GM12878 (cell line): ENCODE data around the gene COX4I2. TPM values are rescaled to one million over a fixed set of nuclear protein-coding genes. Genes with fewer than 3 reads are reported as not detected.

ENCODE experiments used
- ATAC-seq: fragments of 200-7000 bp; cut with Tn5 transposase; 3 replicates; pipeline ENCODE4 v1.9.1; 2020; ENCODE audit warnings: mild to moderate bottlenecking, moderate library complexity
- BruUV-seq: library from RNA; stranded (reverse); fragments of 400-500 nt; replicated peaks from 2 replicates; lab custom pipeline; 2021; lab: Mats Ljungman, UMichigan
- CTCF ChIA-PET: fragments of 300-600 bp; sonication (Branson Sonifier 250); formaldehyde crosslinking; extraction: SDS; loops from one replicate; lab custom pipeline; 2021; ENCODE audit warnings: inconsistent platforms; lab: Yijun Ruan, JAX
- POLR2A ChIA-PET: fragments of 350-600 bp; formaldehyde crosslinking; extraction: SDS; loops from one replicate; lab custom pipeline; 2021; ENCODE audit warnings: inconsistent platforms; lab: Charles Lee
- RAD21 ChIA-PET: fragments of 300-600 bp; sonication (Branson Sonifier 250); formaldehyde crosslinking; loops from one replicate; lab custom pipeline; 2023; ENCODE audit warnings: antibody characterized with exemption; ENCODE audit not compliant: unreplicated experiment; lab: Charles Lee
- SMC1A ChIA-PET: fragments of 300-600 bp; sonication (Branson Sonifier 250); formaldehyde crosslinking; loops from one replicate; lab custom pipeline; 2023; ENCODE audit not compliant: unreplicated experiment, uncharacterized antibody; lab: Charles Lee
- DNase-seq: peaks from one replicate; pipeline ENCODE4 v3.0.0-alpha.2; 2011; ENCODE audit warnings: low read depth, low spot score
- FAIRE-seq: peaks from 3 replicates; lab custom pipeline; 2011; peaks lifted over from hg19 to GRCh38; lab: Jason Lieb, UNC
- H2AFZ ChIP-seq: 2 replicates; pipeline ENCODE4 v1.6.0; 2011; ENCODE audit warnings: low read depth, low read length, control low read depth; ENCODE audit not compliant: control insufficient read depth
- H3K27ac ChIP-seq: 2 replicates; pipeline ENCODE4 v1.5.1; 2011; ENCODE audit warnings: control low read depth; ENCODE audit not compliant: control insufficient read depth, insufficient read depth
- H3K27me3 ChIP-seq, 2 experiments: replicated peaks in 1 of 2; 2 replicates each; pipeline versions ENCODE4 v1.6.0 to v1.6.1; 2011; ENCODE audit warnings: low read length in 1 of 2; ENCODE audit not compliant: control insufficient read depth in 2 of 2, insufficient read depth in 2 of 2
- H3K36me3 ChIP-seq, 2 experiments: 2 replicates each; pipeline ENCODE4 v1.5.1; 2011; ENCODE audit warnings: low read length in 1 of 2; ENCODE audit not compliant: control insufficient read depth in 2 of 2, insufficient read depth in 2 of 2
- H3K4me1 ChIP-seq: 2 replicates; pipeline ENCODE4 v1.6.1; 2011; ENCODE audit warnings: mild to moderate bottlenecking, low read length, moderate library complexity, mixed read lengths; ENCODE audit not compliant: control insufficient read depth, insufficient read depth
- H3K4me2 ChIP-seq: 2 replicates; pipeline ENCODE4 v1.6.0; 2011; ENCODE audit warnings: control low read depth; ENCODE audit not compliant: control insufficient read depth, insufficient read depth
- H3K4me3 ChIP-seq: fragments of 200-600 bp; sonication (generic); 2 replicates; pipeline ENCODE4 v1.5.1; 2016
- H3K79me2 ChIP-seq: 2 replicates; pipeline ENCODE4 v1.6.0; 2011; ENCODE audit warnings: low read length; ENCODE audit not compliant: control insufficient read depth, insufficient read depth
- H3K9ac ChIP-seq: 2 replicates; pipeline ENCODE4 v1.8.0; 2011; ENCODE audit warnings: low read length, control low read depth, mixed read lengths; ENCODE audit not compliant: control insufficient read depth, insufficient read depth
- H3K9me3 ChIP-seq: replicated peaks from 3 replicates; pipeline ENCODE4 v1.5.1; 2011; ENCODE audit warnings: mild to moderate bottlenecking, low read length; ENCODE audit not compliant: control insufficient read depth, insufficient read depth
- H4K20me1 ChIP-seq: 2 replicates; pipeline ENCODE4 v1.6.0; 2011; ENCODE audit not compliant: control insufficient read depth, insufficient read depth
- BACH1 ChIP-seq: fragments of 450-650 bp; IDR thresholded peaks from 2 replicates; pipeline ENCODE4 v1.6.1; 2017; ENCODE audit warnings: mild to moderate bottlenecking, borderline replicate concordance
- DPF2 ChIP-seq: fragments of 450-650 bp; IDR thresholded peaks from 2 replicates; pipeline ENCODE4 v1.6.1; 2017; ENCODE audit warnings: mild to moderate bottlenecking
- HCFC1 ChIP-seq: fragments of 150-350 bp; IDR thresholded peaks from 2 replicates; pipeline ENCODE4 v1.6.1; 2014; ENCODE audit warnings: low read length
- KDM1A ChIP-seq: fragments of 200-600 bp; sonication (generic); IDR thresholded peaks from 2 replicates; pipeline ENCODE4 v1.6.1; 2016; ENCODE audit warnings: borderline replicate concordance
- MTA3 ChIP-seq: IDR thresholded peaks from 2 replicates; pipeline ENCODE4 v1.6.1; 2012; ENCODE audit warnings: low read length, inconsistent platforms, borderline replicate concordance
- NKRF ChIP-seq: fragments of 450-650 bp; conservative IDR thresholded peaks from 2 replicates; pipeline ENCODE4 v1.6.1; 2017; ENCODE audit warnings: mild to moderate bottlenecking, moderate library complexity
- TARDBP ChIP-seq: IDR thresholded peaks from 2 replicates; pipeline ENCODE4 v1.6.1; 2016; ENCODE audit warnings: borderline replicate concordance
- WRNIP1 ChIP-seq: IDR thresholded peaks from 2 replicates; pipeline ENCODE4 v1.6.1; 2011; ENCODE audit warnings: low read depth, low read length, improper control_type of control experiment, borderline replicate concordance
- ZNF592 ChIP-seq: fragments of 450-650 bp; IDR thresholded peaks from 2 replicates; pipeline ENCODE4 v1.6.1; 2017; ENCODE audit warnings: mild to moderate bottlenecking, moderate library complexity
- WGBS: methylation state at CpG from one replicate; pipeline ENCODE4 v1.1.6; 2016; ENCODE audit warnings: low lambda C conversion rate; ENCODE audit not compliant: insufficient replicate concordance, insufficient coverage; ENCODE audit errors: missing lambda C conversion rate; 5-methylcytosine and 5-hydroxymethylcytosine counted together
- in situ Hi-C: fragments of 300-500 bp; cut with MboI; formaldehyde crosslinking; loops from 9 replicates; pipeline ENCODE4 v1.14.3; 2018; ENCODE audit warnings: mixed read lengths
- intact Hi-C: fragments of 100-400 bp; cut with micrococcal nuclease; formaldehyde crosslinking; loops from one replicate; pipeline ENCODE4 v1.14.2; 2022; ENCODE audit not compliant: unreplicated experiment
- polyA plus RNA-seq, 11 experiments: library from polyadenylated mRNA; depleted of rRNA in 4 of 11; unstranded in 6 of 11; stranded (reverse) in 5 of 11; fragments of >200 nt; fragmentation: Nextera tagmentation in 4 of 11; fragmentation: Illumina TruSeq in 1 of 11; extraction: Ambion mirVana in 4 of 11; extraction: Trizol in 1 of 11; gene quantifications; 1 replicate in 1 of 11; 2 replicates in 10 of 11; pipeline versions ENCODE4 v1.2.1 to v1.2.3, GENCODE V29; 2011 to 2016; ENCODE audit warnings: inconsistent platforms in 2 of 11, missing spikeins in 2 of 11, low read depth in 1 of 11
- total RNA-seq, 4 experiments: library from RNA; depleted of rRNA in 3 of 4; stranded (reverse); fragments of >200 nt in 3 of 4; fragmentation: Illumina TruSeq in 1 of 4; extraction: Trizol in 1 of 4; gene quantifications; 2 replicates each; pipeline versions ENCODE4 v1.2.1 to v1.2.3, GENCODE V29; 2013 to 2021
- TF ChIP-seq, protein P1 (sequence below): fragments of 150-350 bp; IDR thresholded peaks from 2 replicates; pipeline ENCODE4 v1.6.1; 2016; ENCODE audit warnings: low read depth, low read length

COX4I2 gene
- total and polyA plus RNA-seq, 10 of the 15 experiments (the other 5 are each of a cell fraction or from before 2014, with no cell fraction given): not detected

- TF ChIP-seq ZNF592: no peak
- TF ChIP-seq KDM1A: no peak
Observed at GRCh38 chr20:31677553-31678260, 40.0 kb downstream of the COX4I2 start (continued).

DNA sequence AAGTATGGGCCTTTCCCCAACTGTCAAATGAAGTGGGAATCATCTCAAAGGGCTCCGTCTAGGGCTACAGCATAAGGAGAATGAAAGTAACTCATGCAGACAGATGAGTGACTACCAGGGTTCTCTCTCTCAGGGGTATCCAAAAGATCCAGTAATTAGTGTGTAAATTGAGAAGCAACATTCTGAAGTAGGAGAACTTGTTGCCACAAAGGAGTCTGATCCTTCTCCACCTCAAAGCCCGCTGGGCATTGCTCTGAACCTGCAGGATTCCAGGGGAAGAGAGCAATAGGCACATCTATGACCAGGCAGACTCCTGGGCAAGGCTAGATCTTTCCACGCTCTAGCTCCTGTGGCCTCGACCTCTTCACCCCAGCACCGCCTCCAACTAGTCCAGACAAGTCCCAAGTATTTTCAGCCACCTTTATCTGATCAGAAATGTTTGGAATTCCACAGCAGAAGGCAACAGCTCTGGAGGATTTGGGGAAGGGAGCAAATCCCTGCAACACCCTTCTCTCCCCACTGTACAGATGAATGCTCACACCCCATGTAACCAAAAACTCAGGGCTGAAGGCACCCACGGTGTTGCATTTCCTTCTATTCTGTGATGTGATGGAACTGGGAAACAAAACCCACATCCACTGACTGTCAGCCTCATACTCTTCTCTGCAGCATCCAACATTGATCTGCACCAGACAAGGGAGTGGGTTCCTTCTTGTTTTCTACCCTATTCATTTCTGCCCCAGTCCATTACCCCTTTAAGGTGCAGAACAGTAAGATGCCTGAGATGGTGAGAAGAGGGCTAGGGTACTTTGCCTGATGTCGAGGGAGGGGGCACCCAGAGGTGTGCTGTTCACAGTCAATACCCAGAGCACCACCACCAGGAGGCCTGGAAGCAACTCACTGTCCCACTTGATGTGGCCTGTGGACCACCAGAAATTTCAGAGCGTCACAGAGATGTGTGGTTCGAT, 41.0 kb downstream of the COX4I2 start:
- intact Hi-C loops: no loop called here
- TF ChIP-seq MTA3: no peak
- no peak for TF ChIP-seq DPF2
- TF ChIP-seq TARDBP: no peak
- TF ChIP-seq HCFC1: no peak
- TF ChIP-seq NKRF: no peak
- no peak for TF ChIP-seq BACH1
- no peak for TF ChIP-seq WRNIP1
- TF ChIP-seq, protein P1, sequence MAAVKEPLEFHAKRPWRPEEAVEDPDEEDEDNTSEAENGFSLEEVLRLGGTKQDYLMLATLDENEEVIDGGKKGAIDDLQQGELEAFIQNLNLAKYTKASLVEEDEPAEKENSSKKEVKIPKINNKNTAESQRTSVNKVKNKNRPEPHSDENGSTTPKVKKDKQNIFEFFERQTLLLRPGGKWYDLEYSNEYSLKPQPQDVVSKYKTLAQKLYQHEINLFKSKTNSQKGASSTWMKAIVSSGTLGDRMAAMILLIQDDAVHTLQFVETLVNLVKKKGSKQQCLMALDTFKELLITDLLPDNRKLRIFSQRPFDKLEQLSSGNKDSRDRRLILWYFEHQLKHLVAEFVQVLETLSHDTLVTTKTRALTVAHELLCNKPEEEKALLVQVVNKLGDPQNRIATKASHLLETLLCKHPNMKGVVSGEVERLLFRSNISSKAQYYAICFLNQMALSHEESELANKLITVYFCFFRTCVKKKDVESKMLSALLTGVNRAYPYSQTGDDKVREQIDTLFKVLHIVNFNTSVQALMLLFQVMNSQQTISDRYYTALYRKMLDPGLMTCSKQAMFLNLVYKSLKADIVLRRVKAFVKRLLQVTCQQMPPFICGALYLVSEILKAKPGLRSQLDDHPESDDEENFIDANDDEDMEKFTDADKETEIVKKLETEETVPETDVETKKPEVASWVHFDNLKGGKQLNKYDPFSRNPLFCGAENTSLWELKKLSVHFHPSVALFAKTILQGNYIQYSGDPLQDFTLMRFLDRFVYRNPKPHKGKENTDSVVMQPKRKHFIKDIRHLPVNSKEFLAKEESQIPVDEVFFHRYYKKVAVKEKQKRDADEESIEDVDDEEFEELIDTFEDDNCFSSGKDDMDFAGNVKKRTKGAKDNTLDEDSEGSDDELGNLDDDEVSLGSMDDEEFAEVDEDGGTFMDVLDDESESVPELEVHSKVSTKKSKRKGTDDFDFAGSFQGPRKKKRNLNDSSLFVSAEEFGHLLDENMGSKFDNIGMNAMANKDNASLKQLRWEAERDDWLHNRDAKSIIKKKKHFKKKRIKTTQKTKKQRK: no peak

More for the DNA sequence above, 41.0 kb downstream of the COX4I2 start:
- H3K4me3 ChIP-seq: no peak overlapping the region
- no peaks in the 10 kb centered on the region for H4K20me1 ChIP-seq
- no peak overlapping the region for H2AFZ ChIP-seq
- peaks cover 1 to 18% of the 10 kb centered on the region in 2 experiments; a peak in 3 of 4 replicates for H3K36me3 ChIP-seq
- ChIA-PET CTCF (interaction anchor here (1.6 to 7.8 kb wide), 4 partner anchors 17 to 45 kb away, joined by 3 to 141 read pairs (median 37); partner anchors contain the start of gene BCL2L1), POLR2A (interaction anchor here (5.7 kb wide), 1 partner anchor 44 kb away, joined by 33 read pairs; the partner anchor contains the start of gene BCL2L1), RAD21 (interaction anchor here (0.6 to 5.5 kb wide), 3 partner anchors 16 to 44 kb away, joined by 3 to 45 read pairs (median 4); partner anchors contain the start of gene BCL2L1), SMC1A (interaction anchor here (0.9 to 1.5 kb wide), 4 partner anchors 14 to 33 kb away, joined by 3 read pairs; no protein-coding TSS in a partner anchor)
- H3K9me3 ChIP-seq: no peaks in the 10 kb centered on the region
- DNase-seq (no peak), ATAC-seq (no peak), FAIRE-seq (no peak)
- H3K27ac ChIP-seq: no peak overlapping the region
- peaks cover 39% of the 10 kb centered on the region for H3K79me2 ChIP-seq
- BruUV-seq: no TSS peak
- in situ Hi-C loops: no loop called here
- 72% methylated on average over 9 of the region's 9 CpGs for WGBS
- no peaks in the 10 kb centered on the region for H3K27me3 ChIP-seq
- H3K4me2 ChIP-seq: no peak overlapping the region
- peaks cover 30% of the 10 kb centered on the region for H3K4me1 ChIP-seq
- no peak overlapping the region for H3K9ac ChIP-seq
